ENCODE measurements around the gene HRG. TPM values are rescaled to one million over a fixed set of nuclear protein-coding genes. Genes with fewer than 3 reads are reported as not detected.

The HRG gene
- polyA plus RNA-seq, 1 donor from 2014 or later = not detected

GRCh38 chr3:186625600-186626042 lies 40.2 kb upstream of the HRG start:
- TF ChIP-seq EZH2 (IDR thresholded peaks at IDR 0.05; ENCODE audit: borderline replicate concordance, insufficient read depth, low read length, poor library complexity, severe bottlenecking) = no peak
- TF ChIP-seq POLR2AphosphoS5 (IDR thresholded peaks at IDR 0.05) = no peak
- TF ChIP-seq SMC3 (conservative IDR thresholded peaks at IDR 0.05; ENCODE audit: poor library complexity) = no peak
- TF ChIP-seq REST (IDR thresholded peaks at IDR 0.05; ENCODE audit: borderline replicate concordance) = no peak
- no peak for TF ChIP-seq TAF1 (IDR thresholded peaks at IDR 0.05; ENCODE audit: low read depth)
- Histone ChIP-seq H3K4me3 (ENCODE audit: low read length) (no peak overlapping the region), H2AFZ (ENCODE audit: low read depth, low read length) (no peak overlapping the region), H3K36me3 (ENCODE audit: insufficient read depth, low read length) (no peaks in the 10 kb centered on the region), H3K27me3 (ENCODE audit: insufficient read depth, low read depth, low read length) (no peaks in the 10 kb centered on the region), H3F3A (ENCODE audit: insufficient read depth, low read length, poor library complexity, severe bottlenecking) (no peaks in the 10 kb centered on the region), H4K20me1 (ENCODE audit: insufficient read depth) (no peaks in the 10 kb centered on the region), H3K79me2 (replicated peaks; ENCODE audit: insufficient read depth, low read length) (no peaks in the 10 kb centered on the region), H3K4me2 (ENCODE audit: low read length) (no peak overlapping the region), H3K9ac (ENCODE audit: low read length) (no peak overlapping the region), H3K9me2 (ENCODE audit: insufficient read depth, low read length) (no peaks in the 10 kb centered on the region), H3K27ac (ENCODE audit: low read length) (no peak overlapping the region), H3K9me3 (ENCODE audit: low read length) (no peaks in the 10 kb centered on the region)

- no peaks in the 10 kb centered on the region for H3K27me3 ChIP-seq (ENCODE audit: insufficient read depth, low read depth, low read length)
- no peak overlapping the region for H3K4me2 ChIP-seq (ENCODE audit: low read length)
- no peaks in the 10 kb centered on the region for H3K36me3 ChIP-seq (ENCODE audit: insufficient read depth, low read length)
- no peak for TF ChIP-seq TAF1 (IDR thresholded peaks at IDR 0.05; ENCODE audit: low read depth)
- no peak for TF ChIP-seq POLR2AphosphoS5 (IDR thresholded peaks at IDR 0.05)
- no peak for TF ChIP-seq REST (IDR thresholded peaks at IDR 0.05; ENCODE audit: borderline replicate concordance)
- no peak for TF ChIP-seq MXI1 (conservative IDR thresholded peaks at IDR 0.05; ENCODE audit: poor library complexity, severe bottlenecking)
- TF ChIP-seq EZH2 (IDR thresholded peaks at IDR 0.05; ENCODE audit: borderline replicate concordance, insufficient read depth, low read length, poor library complexity, severe bottlenecking) = no peak
- TF ChIP-seq EP300 (conservative IDR thresholded peaks at IDR 0.05; ENCODE audit: poor library complexity, severe bottlenecking) = no peak
- no peak for TF ChIP-seq CTCF (IDR thresholded peaks at IDR 0.05; ENCODE audit: poor library complexity, severe bottlenecking)
- TF ChIP-seq RAD21 (conservative IDR thresholded peaks at IDR 0.05) = no peak
- no peak for TF ChIP-seq SMC3 (conservative IDR thresholded peaks at IDR 0.05; ENCODE audit: poor library complexity)
- no peaks in the 10 kb centered on the region for H3K9me2 ChIP-seq (ENCODE audit: insufficient read depth, low read length)
- no peaks in the 10 kb centered on the region for H3K79me2 ChIP-seq (replicated peaks; ENCODE audit: insufficient read depth, low read length)
- no peaks in the 10 kb centered on the region for H4K20me1 ChIP-seq (ENCODE audit: insufficient read depth)
- no peak overlapping the region for H3K4me3 ChIP-seq (ENCODE audit: low read length)
- H3F3A ChIP-seq (ENCODE audit: insufficient read depth, low read length, poor library complexity, severe bottlenecking) = no peaks in the 10 kb centered on the region
- no peak overlapping the region for H3K9ac ChIP-seq (ENCODE audit: low read length)
- H2AFZ ChIP-seq (ENCODE audit: low read depth, low read length) = no peak overlapping the region
- H3K9me3 ChIP-seq (ENCODE audit: low read length) = no peaks in the 10 kb centered on the region
- H3K27ac ChIP-seq (ENCODE audit: low read length) = no peak overlapping the region
Measured at GRCh38 chr3:186626254-186626847, 39.5 kb upstream of the HRG start.
